GM13977 (cell line): Measurements from ENCODE around the gene TYK2.

Source experiments
- DNase-seq: peaks from one replicate; pipeline ENCODE4 v3.0.0; 2012; ENCODE audit warnings: low spot score
- in situ Hi-C: fragments of 300-500 bp; cut with MboI; formaldehyde crosslinking; loops from one replicate; pipeline ENCODE4 v1.12.0; 2022; ENCODE audit warnings: low sequenced_read_pairs, low pct_unique_long_range_greater_than_20kb, mixed read lengths, inconsistent platforms; ENCODE audit not compliant: unreplicated experiment
- TF ChIP-seq, protein P1 (sequence below): IDR thresholded peaks from 2 replicates; pipeline ENCODE4 v1.5.1; 2012; ENCODE audit warnings: mild to moderate bottlenecking, control low read depth; ENCODE audit not compliant: insufficient read depth; ENCODE audit errors: extremely low read depth, missing control alignments

TYK2 gene

DNA sequence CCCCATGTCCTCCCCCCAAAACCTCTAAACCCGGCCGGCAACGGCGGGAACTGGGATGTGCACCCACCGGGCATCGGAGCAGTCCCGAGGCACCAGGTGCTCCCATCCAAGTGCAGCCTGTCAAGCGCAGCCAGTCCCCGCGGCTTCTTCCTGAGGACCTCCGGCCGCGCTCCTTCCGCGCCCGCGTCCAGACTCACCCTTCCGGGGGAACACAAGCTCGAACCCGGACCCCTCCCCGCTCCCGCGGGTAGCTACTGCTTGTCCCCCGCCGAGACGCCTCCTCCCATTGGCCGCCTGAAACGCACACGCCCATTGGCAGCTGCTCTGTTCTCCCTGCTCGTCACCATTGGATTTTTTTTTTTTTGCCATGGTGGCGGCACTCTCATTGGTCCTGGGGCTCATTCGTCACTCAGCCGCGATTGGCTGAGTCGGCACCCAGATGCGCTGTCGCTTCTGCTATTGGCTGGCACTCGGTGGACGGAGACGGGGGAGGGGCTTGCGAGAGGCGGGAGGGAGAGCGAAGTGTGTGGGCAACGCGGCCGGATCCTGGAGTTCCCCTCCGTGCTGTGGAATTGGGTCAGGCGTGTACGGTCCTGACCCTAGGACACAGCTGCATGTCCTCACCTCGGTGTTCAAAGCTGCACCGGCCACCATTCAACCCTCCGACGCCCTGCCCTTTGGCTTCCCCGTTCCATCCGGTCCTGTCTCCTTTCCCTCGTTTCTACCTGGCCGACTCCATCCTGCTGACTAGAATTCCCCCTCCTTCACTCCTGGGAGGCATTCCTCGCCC, at the start of gene TYK2:
TYK2 (minus strand) TSS at position 260 of the 790 bp plus-strand sequence. CDS start 2,166 bp downstream, outside the sequence.
- TF ChIP-seq, protein P1, sequence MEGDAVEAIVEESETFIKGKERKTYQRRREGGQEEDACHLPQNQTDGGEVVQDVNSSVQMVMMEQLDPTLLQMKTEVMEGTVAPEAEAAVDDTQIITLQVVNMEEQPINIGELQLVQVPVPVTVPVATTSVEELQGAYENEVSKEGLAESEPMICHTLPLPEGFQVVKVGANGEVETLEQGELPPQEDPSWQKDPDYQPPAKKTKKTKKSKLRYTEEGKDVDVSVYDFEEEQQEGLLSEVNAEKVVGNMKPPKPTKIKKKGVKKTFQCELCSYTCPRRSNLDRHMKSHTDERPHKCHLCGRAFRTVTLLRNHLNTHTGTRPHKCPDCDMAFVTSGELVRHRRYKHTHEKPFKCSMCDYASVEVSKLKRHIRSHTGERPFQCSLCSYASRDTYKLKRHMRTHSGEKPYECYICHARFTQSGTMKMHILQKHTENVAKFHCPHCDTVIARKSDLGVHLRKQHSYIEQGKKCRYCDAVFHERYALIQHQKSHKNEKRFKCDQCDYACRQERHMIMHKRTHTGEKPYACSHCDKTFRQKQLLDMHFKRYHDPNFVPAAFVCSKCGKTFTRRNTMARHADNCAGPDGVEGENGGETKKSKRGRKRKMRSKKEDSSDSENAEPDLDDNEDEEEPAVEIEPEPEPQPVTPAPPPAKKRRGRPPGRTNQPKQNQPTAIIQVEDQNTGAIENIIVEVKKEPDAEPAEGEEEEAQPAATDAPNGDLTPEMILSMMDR: no peak
- in situ Hi-C loops: loop anchor here (10.0 kb wide), 1 partner anchor 436 kb away; no protein-coding TSS in a partner anchor
- DNase-seq: peak; percentile 100

DNA sequence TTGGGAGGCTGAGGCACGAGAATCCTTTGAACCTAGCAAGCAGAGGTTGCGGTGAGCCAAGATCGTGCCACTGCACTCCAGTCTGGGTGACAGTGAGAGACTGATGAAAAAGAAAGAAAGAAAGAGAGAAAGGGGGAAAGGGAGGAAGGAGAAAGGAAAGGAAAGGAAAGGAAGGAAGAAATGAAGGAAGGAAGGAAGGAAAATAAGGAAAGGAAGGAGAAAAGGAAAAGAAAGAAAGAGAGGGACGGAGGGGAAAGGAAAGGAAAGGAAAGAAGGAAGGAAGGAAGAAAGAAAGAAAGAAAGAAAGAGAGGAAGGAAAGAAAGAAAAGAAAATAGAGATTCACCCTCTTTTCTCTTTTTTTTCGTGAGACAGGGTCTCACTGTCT, 48.6 kb upstream of the TYK2 start:
- in situ Hi-C loops: no loop called here
- DNase-seq: no peak
- TF ChIP-seq, protein P1: no peak

GRCh38 chr19:10427169-10427568, 46.8 kb upstream of the TYK2 start:
- DNase-seq: no peak
- in situ Hi-C loops: no loop called here
- TF ChIP-seq, protein P1: no peak

DNA sequence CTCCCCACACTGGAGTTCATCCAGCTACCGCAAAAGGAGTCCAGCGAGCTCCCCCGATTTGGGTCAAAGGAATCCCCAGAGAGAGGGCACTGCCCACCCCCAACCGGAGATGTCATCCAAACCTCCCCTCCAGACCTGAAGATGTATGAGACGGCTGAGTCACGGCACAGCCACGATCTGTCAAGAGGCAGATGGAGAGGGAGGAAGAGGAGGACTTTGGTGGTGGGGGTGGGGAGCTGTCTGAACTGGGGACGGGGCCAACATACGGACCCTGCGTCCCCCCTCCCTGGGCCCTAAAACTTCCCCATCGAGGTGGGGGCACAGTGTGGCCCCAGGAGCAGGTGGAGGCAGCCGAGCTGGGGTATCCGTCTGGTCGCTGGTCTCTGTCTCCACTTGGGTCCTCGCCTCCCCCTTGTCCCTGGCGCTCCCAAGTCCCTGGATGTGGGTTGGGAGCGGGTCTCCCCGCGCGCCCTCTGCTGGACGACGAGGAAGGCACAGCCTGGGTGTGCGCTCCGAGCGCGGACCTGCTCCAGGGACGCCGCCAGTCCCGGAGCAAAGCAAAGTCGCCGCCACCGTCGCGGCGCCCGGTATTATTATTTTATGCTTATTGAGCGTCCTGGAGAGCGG, 43.8 kb upstream of the TYK2 start:
- DNase-seq: peak; percentile 74
- TF ChIP-seq, protein P1: peak; percentile 92
- in situ Hi-C loops: no loop called here

GRCh38 chr19:10422846-10423245, 42.5 kb upstream of the TYK2 start:
- DNase-seq: no peak
- TF ChIP-seq, protein P1: no peak
- in situ Hi-C loops: no loop called here

DNA sequence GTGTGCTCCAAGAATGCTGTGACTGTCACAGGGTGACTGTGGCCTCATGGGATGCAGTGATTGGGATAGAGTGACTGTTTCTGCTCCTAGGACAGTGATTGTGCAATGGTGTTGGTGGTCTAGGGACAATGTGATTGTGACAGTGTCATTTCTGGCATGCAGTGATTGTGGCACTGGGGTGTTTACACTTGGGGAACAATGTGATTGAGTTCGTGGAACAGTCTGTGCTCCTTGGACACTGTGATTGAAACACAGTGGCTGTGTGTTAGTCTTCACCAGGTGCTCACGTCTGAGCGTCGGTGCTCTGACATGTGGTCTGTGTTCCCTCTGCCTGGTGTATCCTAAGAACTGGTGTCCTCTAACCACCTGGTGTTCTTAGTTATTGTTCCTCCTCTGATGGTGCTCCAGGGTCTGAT, 41.7 kb upstream of the TYK2 start:
- in situ Hi-C loops: no loop called here
- TF ChIP-seq, protein P1: no peak
- no peak for DNase-seq
